ENCODE measurements around the gene IDH3A. TPM values are rescaled to one million over a fixed set of nuclear protein-coding genes. Genes with fewer than 3 reads are reported as not detected.
A peak's percentile ranks its signal among the peaks of the same experiment; 100 is the strongest.

The IDH3A gene
- total RNA-seq, 1 donor from 2014 or later: 99.2 TPM

DNA sequence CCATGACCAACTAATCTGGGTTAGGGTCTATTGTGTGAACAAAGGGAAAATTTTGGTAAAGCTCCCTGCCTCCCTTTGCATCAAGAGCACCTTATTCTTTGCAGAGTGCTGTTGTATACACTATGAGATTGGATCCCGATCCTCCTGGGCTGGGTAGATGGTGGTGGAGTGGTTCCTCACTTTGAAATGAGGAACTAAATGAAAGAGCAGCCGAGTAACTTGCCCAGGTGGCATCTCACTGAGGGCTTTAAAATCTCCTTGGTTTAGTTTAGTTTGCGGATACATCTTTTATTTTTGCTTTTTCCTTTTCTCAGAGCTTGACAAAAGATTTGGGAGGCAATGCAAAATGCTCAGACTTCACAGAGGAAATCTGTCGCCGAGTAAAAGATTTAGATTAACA lies 19.4 kb downstream of the IDH3A start:
- no peak for ATAC-seq

DNA sequence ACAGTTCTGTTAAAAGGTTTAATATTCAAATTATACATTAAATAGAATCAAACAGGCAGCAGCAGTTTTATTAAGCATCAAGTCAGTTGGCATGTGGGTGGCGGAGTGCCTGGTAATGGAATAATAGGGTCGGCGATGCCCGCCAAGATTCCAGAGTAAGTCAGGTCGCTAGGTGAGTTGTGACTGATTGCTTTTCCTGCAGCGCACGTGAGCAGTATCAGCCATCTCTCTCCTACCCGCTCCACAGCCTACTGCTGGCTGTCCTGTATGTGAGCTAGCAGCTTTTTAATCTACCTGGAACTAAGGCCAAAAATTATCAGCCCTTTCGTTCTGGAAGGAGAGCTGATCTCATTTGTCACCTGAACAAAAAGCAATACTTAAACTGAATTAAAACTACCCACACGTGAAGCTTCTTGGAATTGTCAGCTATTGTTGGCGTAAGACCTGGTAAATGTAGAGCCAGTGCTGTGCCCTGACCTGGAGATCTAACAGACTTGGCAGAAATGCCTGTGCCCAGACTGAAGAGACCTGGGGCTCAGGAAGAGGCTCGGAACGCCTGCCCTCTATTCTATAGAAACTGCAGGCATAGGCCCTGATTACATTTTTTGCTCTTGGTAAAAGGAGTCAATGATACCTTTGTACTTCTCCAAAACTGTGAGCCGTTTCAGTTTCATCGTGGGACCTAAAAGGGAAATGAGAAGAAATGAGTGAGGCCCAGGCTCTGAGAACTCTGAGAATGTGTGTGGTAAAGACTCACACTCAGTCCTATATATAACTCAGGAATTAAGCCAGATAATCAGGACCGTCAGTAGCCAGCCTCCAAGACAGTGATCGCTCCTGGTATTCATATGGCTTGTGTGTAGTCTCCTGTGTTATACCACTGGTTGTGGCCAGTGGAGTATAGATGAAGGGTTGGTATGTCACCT lies 21.9 kb downstream of the IDH3A start:
- ATAC-seq: no peak

DNA sequence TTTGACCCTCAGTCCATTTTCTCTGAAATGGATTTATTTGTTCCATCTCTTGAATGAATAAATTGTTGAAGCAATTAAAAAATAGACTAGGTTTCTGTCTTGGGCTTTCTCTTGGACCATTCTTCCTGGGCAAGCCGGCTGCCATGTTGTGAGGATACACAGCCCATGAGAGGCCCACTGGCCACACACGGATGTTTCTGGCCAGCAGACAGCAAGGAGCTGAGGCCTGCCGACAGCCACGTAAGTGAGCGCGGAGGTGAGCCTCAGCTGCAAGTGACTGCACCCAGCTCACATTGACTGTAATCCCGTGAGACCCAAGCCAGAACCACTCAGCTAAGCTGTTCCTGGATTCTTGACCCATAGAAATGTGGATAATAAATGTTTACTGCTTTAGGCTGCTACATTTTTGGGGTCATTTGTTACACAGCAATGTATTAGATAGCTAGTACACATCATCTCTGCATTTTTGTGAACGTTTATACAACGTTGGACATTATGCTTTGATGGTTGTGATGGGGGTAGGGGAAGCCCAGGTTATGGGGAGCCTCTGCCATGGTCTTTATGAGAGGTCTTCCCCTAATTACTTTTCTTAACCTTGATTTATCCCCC lies 22.8 kb downstream of the IDH3A start:
- ATAC-seq: peak; percentile 22

DNA sequence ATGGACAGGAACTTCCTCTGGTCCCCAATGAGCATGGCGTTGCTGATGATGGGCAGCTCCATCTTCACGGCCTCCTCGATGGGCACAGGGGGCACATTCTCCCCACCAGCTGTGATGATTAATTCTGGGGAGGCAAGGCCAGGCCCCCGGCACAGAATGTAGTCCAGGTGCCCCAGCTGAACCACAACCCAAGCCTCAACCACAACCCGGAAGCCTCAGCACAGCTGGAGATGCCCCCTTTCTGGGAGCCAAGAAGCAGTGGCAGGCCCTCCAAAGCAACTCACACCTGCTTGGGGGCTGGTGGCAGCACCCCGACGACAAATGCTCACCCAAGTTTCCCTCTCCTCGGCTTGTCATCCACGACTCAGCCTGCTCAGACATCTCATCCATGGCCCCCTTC lies 25.2 kb downstream of the IDH3A start:
- ATAC-seq: no peak

DNA sequence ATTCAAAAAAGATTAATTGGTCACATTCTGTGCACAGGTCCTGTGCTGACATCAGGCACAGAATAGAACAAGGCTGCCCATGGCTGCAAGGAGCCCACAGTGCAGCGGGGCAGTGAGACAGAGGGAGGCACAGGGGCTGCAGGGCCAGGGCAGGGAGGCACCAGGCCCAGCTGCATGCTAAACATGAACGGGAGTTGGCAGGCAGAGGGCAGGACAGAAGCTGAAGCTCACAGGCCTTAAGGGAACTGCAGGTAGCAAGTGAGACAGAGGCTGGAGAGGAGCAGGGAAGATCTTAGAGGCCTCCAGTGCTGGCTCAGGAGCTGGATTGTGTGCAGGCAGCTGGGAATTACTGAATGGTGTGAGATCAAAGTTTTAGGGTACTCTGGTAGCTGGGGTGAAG lies 26.2 kb downstream of the IDH3A start:
- ATAC-seq: no peak

DNA sequence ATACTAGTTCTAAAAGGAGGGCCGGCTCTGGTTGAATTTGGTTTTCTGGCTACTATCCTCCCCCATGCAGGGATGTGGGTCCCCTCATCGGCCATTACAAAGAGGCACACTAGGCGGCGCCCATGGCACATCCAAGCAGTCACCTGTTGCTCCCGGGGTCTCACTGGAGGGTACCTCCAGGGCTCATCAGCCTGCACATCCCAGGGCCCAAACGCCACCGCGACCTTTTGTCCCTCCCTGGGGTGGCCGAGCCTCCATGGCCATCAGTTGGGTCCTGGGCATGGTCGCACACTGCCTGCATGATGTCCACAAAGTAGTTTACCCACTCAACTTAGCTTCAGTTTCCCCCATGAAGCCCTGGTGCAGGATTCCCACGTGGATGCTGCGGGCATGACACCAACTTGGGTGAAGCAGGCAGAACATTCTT lies 28.3 kb downstream of the IDH3A start:
- peak; percentile 26 for ATAC-seq

DNA sequence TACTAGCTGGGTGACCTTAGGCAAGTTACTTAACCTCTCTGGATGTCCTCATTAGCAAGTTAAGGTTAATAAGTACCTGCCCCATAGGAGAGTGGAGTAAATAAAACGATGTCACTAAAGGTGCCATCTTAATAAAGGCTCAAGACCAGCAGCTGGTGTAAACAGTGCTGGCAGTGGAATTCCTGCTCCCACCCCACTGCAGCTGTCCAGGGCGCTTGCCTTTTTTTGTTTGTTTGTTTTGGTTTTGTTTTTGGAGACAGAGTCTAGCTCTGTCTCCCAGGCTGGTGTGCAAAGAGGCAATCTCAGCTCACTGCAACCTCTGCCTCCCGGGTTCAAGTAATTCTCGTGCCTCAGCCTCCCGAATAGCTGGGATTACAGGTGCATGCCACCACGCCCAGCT lies 28.9 kb downstream of the IDH3A start:
- ATAC-seq: no peak

DNA sequence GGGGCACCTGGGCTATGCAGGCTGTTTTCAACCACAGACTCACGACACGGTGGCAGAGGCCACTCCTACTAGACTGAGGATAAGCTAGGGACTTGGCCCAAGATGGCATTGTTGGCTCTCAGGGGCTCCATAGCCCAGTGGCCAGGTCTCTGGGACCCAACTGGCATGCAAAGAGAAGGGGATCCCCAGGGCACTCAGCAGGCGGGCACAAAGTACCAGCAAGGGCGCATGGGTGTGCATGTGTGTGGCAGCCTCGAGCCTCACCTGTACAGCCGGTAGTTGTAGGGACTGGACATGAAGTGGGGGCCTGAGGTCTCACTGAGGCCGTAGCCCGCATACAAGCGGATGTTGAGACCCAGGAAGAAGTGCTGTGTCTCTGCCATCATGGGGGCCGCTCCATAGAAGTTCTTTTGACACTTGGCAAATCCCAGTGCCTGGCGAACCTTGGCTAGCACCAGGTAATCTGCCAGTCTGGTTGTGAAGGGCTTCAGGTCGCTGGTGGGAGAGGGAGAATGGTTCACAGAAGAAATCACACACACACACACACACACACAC lies 30.2 kb downstream of the IDH3A start:
- ATAC-seq: peak; percentile 5

DNA sequence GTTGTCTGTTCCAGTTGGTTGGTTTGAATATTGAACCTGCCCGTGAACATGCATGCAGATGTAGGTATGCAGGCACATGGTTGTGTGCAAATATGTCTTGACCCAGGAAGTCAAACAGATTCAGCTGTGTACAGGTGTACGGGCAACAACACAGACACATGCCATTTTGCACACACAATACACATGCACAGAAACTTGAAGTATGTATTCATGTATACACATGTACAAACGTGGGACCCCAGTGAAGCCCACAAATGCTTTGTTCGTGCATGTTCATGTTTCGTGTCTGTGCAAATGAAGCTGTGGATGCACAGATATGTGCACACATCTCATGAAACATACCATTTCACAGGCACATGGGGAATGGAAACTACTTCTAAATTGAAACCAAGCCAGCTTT lies 30.7 kb downstream of the IDH3A start:
- ATAC-seq: no peak

DNA sequence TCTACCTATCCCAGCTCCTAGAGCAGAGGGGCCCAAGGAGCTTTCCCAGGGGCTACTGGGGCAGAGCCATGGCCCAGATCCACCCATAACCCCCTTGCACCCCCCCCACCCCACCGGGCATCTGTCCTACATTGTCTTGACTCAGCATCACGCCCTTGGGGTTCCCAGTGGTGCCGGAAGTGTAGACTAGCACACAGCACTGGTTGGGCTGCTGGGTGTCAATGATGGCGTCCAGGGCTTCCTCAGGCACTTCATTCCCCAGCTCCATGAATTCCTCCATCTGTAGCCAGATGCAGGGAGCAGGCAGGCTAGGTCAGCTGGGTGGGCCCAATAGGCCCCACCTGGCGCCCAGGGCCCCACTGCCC lies 33.2 kb downstream of the IDH3A start:
- ATAC-seq: no peak

DNA sequence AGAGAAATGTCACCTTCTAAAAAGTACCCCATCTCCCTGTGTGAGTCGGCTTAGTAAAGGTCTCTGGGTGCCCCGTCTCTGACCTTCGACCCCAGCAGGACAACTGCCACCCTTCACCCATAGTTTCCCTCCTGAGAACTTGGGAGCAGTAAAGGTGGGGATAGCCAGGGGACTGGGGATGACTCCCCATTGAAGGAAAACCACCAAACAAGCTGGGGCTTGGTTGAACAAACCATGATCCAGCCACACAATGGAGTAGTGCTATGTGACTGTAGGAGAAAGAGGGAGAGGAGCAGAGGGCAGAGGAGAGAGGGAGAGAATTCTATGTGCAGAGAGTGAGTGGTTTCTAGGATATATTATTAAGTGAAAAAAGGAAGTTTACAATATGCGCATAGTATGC lies 33.7 kb downstream of the IDH3A start:
- ATAC-seq: no peak

DNA sequence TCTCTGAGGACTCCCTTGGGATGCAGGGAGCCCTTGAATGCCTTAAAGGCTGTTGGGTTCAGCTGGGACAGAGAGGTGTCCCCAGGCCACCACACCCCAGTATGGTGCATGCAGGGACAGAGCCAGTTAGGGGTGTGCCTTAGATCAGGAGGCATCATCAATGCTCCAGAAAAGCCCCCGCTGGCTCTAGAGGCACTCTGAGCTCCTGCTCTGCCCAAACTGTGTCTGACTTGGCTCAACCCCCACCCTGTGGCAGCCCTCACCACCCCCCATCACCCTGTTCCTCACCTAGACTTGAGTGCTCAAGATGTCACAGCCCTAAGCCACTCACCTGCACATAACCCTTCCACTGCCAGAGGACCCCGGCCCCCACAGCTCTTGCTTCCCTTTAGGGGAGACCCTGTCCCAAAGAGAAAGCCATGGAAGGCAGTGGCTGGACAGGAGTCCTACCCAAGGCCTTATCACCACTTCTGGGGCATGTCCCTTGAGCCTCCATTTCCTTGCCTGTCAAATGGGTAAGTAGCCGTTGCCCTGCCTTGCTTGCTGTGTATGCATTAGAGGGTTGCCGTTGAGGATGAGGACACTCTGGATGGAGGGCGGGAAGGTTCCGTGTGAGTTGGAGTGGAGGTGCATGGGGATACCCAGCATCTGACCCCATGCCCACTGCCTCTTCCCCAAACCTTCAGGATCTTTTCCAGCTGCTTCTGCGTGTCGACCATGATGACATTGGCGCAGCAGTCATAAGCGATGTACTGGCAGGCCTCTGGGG lies 43.8 kb downstream of the IDH3A start:
- ATAC-seq: no peak

DNA sequence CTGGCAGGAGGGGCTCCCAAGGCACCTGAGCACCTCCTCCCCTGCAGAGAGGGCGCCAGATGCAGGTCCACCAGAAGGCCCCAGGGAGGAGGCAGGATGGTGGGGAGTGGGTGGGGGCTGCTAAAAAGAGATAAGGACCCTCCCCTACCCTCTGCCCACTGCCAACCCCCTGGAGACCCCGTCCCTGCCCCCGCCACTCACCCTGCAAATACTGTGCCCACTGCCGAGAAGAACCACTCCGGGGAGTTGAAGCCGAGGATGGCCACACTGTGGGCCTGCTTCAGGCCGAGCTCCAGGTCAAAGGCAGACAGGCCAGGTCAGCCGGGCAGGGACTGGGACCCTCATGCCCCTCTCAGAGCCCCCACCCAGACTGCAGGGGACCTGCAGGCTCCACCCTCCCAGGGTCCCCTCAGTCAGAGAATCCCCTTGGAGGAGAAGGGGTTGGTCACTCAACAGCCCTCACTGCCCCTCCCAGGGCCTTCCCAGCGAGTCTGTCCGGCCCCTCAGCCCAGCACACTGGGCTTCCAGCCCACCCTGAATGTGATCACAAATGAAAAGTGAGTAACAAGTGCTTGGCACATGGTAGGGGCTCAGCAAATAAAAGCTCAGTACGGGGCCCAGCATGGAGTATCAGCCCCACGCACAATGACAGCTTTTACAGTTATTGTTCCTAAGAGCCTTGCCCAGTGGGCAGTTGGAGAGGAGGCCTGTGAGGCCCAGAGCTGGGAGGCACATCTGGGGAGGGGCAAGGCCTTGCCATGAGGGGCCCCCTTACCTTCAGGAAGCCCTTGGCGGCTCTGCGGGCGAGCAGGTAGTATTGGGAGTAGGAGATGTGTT lies 44.8 kb downstream of the IDH3A start:
- peak; percentile 25 for ATAC-seq

DNA sequence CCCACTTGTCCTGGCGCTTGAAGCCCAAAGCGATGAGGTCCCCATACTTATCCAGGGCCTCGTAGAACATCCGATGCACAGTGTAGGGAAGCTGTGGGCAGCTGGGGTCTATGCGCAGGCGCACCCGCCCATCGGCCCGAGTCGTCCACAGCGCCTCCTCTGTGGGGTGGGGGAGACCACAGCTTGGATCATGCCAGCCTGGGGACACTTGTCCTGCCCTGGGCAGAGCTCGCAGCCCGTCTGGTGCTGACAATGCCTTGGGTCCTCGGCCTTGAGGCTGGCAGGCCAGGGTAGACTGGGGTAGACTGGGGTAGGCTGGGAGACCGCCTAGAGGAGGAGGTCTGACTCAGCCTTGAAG lies 45.4 kb downstream of the IDH3A start:
- peak; percentile 6 for ATAC-seq

DNA sequence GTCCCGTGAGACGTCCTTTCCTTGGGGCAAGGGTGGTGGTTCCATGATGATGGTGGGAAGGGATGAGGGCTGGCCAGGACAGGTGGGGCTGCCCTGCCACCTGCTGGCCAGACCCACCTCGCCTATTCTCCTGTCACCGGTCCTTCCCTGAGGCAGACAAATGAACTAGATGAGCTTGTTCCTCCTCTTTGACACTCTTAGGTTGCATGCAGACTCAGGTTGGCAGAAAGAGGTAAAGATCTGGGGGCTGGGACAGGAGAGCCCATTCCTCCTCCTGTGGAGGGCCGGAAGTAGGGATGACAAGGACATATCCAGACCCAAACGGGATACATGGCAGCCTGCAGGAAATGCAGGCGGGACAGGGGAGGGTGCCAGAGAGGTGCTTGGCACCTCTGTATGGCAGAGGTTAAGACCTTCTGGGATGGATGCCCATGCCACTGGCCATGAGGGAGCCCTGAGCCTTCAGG lies 46.6 kb downstream of the IDH3A start:
- ATAC-seq: peak; percentile 82

DNA sequence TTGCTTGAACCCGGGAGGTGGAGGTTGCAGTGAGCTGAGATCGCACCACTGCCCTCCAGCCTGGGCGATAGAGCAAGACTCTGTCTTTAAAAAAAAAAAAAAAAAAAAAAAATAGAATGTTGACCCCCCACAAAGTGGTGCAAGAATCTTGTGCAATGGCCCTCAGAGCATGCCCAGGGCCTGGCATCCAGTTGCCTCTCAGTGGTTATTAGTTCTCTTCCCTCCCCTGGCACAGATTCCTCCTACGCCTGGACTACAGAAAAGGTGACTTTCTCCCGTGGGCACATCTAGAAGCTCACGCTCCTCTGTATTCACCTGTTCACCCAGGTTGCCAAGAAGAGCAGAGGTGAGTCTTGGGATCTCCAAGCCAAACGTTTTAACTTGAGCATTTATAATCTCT lies 48.5 kb downstream of the IDH3A start:
- no peak for ATAC-seq

DNA sequence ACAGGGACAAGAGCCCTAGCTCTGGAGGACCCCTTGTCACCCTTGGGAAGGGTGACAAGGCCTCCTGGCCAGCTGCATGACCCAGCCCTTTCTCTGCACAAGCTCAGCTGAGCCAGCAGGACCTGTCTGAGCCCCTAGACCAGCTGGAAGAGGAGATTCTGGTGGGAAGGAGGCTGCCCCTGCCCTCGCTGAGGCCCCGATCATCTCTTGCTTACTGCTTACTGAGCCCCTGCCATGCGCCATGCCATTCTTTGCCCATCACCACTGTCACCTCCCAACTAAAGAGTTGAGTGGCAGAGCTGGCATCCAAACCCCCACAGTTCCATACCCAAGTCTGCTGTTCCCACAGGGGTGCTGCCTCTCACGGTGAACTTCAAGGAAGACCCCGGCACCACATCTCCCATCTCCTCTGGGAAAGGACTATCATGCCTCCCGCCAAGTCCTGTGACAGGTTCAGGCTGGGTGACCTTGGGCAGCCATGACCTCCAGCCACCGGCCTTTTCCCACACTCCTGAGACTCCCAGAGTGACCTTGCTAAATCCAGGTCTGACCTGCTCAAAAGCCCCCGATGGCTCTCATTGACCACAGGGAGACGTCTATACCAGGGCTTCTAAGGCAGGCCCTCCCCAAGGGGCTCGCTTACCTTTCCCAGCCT lies 51.2 kb downstream of the IDH3A start:
- no peak for ATAC-seq

DNA sequence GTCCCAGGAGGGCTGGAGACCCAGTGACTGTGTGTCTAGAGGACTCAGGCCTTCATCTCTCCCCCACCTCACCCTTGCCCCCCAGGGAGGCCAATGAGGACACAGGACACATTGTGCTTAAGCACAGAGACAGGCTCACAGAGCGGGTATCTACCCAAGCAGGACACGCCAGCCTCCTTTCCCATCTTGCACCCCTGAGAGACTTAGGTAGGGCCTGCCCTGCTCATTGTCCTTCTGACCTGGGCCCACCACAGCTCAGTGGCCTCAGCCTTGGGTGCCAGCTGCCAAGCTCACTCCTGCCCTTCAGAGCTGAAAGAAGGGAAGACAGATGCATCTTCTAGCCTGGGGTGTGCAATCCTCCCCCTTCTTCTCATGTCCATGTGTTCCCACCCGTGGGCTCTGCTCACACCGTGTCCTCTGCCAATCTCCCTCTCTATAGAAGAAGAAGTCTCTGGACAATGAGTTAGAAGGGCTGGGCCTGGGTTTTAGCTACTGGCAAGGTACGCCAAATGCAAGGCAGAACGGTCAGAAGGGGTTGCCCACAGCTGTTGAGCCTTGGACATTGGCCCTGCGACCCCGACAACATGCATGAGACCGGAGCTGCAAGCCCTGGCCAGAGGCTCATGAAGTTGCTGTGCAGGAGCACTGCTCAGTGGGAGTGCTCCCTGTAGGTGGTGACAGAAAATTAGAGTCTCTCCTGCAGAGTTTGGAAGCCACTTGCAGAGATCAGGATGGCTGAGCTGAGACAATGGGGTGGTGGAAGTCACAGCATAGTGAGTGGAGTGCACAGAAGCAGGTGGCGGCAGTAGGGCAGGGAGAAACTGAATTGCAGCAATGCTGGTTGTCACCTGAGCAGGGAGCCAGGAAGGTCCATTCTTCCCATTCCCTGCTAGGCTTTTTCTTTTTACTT lies 52.4 kb downstream of the IDH3A start:
- no peak for ATAC-seq

DNA sequence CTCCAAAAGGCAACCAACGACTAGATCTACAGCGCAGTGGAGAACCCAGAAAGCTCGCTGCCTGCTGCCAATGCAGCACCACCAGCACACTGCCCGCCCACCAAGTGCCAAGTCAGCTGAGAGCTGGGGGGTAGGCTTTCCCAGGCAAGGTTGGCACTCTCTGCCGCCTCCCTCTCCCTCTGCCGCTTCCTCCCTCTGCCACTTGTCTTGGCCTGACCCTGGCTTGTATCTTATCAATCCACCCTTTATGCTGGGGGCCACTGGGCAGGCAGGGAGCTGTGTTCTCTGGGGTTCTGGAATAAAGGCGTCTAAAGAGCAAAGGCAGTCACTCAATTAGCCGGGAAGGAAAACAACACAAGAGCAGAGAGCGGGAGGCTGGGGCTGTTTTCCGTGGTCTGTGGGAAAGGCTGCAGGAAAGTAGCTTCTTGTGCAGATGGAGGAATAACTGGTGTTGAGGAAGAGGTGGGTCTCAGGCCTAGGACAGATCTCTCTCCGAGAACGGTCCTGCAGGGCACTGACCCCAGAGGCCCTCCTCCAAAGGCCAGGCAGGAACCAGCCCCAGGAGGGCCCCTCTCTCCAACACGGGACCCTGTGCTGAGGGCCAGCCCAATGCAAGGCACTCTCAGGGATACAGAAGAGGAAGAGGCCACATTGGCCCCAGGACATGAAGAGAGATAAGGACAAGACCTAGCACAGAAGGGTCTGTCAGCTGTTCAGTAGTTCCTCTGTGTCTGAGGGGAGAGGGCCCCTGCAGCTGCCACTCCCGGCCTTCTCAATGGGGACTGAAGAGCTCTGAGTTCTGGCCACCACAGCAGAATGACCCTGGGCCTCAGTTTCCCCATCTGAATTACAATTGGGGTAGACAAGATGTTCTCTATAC lies 54.4 kb downstream of the IDH3A start:
- ATAC-seq: no peak

Data from esophagus mucosa (tissue), 1 donor.